ENCODE measurements around the gene ERCC4.

Gene ERCC4

GRCh38 chr16:13994239-13995106, 74.5 kb downstream of the ERCC4 start:
- H3K36me3 ChIP-seq (ENCODE audit: control insufficient read depth in 2 of 2, insufficient read depth in 1 of 2, low read length in 2 of 2): no peaks in the 10 kb centered on the region
- TF ChIP-seq ZNF843 (tag by site-specific recombination; IDR thresholded peaks at IDR 0.05): no peak
- no peak for TF ChIP-seq ELK4 (IDR thresholded peaks at IDR 0.05; ENCODE audit: borderline replicate concordance, low read depth, low read length)
- TF ChIP-seq ZNF366 (tag by site-specific recombination; conservative IDR thresholded peaks at IDR 0.05): 0 out of 2 replicates have a peak, but pooled peaks have one; percentile 31
- 0 out of 2 replicates have a peak, but pooled peaks have one; percentile 16 for TF ChIP-seq ZEB2 (tag by site-specific recombination; IDR thresholded peaks at IDR 0.05)
- peak; percentile 91 for TF ChIP-seq ZNF600 (tag by site-specific recombination; IDR thresholded peaks at IDR 0.05)
- peak; percentile 90 for TF ChIP-seq PRDM10 (tag by site-specific recombination; IDR thresholded peaks at IDR 0.05)
- TF ChIP-seq ZNF398 (tag by site-specific recombination; IDR thresholded peaks at IDR 0.05): peak; percentile 50
- TF ChIP-seq ZNF138 (tag by site-specific recombination; IDR thresholded peaks at IDR 0.05; ENCODE audit: borderline replicate concordance): no peak
- TF ChIP-seq ZNF785 (tag by site-specific recombination; IDR thresholded peaks at IDR 0.05): no peak
- TF ChIP-seq GLIS1 (tag by site-specific recombination; IDR thresholded peaks at IDR 0.05): peak; percentile 39; the same call in 1 of the 2 replicates
- TF ChIP-seq ZNF629 (tag by site-specific recombination; IDR thresholded peaks at IDR 0.05): peak; percentile 64
- peak; percentile 45; the same call in 1 of the 2 replicates for TF ChIP-seq ZNF362 (tag by site-specific recombination; IDR thresholded peaks at IDR 0.05)
- TF ChIP-seq ZBTB17 (tag by site-specific recombination; IDR thresholded peaks at IDR 0.05): peak; percentile 63
- peak; percentile 65 for TF ChIP-seq ZXDB (tag by site-specific recombination; IDR thresholded peaks at IDR 0.05)
- TF ChIP-seq PATZ1 (tag by site-specific recombination; IDR thresholded peaks at IDR 0.05): 0 out of 2 replicates have a peak, but pooled peaks have one; percentile 23
- TF ChIP-seq FEZF1 (tag by site-specific recombination; IDR thresholded peaks at IDR 0.05): peak; percentile 72; the same call in 1 of the 2 replicates
- CTCF ChIA-PET: interaction anchor here (1.2 kb wide), 1 partner anchor 10 kb away, joined by 5 read pairs; no protein-coding TSS in a partner anchor
- no peaks in the 10 kb centered on the region for H3K9me3 ChIP-seq (ENCODE audit: control insufficient read depth, insufficient read depth, low read depth, low read length)
- H3K27ac ChIP-seq (ENCODE audit: extremely low read depth, low read depth, low read length): no peak overlapping the region
- no peak overlapping the region for H3K4me3 ChIP-seq (ENCODE audit: low read depth, low read length)
- no peaks in the 10 kb centered on the region; the same call in 1 of the 2 replicates for H3K4me1 ChIP-seq (ENCODE audit: control insufficient read depth, insufficient read depth, low read length)
- POLR2A ChIA-PET: no interaction called here
